Activated naive CD8-positive, alpha-beta T cell treated with anti-CD3 and anti-CD28 coated beads, Interleukin-2, amount 50 U/mL, for 16 hours (primary cell): Measurements from ENCODE around the gene TEAD1.
"Not testable (repeated sequence)": the region's sequence is repeated elsewhere in the genome, so short reads cannot be mapped to it uniquely, and the experiment has no call there.

Experiments
- DNase-seq: peaks from one replicate; pipeline ENCODE4 v3.0.0-alpha.2; 2020; ENCODE audit warnings: low read depth, low spot score

Gene TEAD1

GRCh38 chr11:12860827-12861226 lies 186.6 kb downstream of the TEAD1 start:
- no peak for DNase-seq

DNA sequence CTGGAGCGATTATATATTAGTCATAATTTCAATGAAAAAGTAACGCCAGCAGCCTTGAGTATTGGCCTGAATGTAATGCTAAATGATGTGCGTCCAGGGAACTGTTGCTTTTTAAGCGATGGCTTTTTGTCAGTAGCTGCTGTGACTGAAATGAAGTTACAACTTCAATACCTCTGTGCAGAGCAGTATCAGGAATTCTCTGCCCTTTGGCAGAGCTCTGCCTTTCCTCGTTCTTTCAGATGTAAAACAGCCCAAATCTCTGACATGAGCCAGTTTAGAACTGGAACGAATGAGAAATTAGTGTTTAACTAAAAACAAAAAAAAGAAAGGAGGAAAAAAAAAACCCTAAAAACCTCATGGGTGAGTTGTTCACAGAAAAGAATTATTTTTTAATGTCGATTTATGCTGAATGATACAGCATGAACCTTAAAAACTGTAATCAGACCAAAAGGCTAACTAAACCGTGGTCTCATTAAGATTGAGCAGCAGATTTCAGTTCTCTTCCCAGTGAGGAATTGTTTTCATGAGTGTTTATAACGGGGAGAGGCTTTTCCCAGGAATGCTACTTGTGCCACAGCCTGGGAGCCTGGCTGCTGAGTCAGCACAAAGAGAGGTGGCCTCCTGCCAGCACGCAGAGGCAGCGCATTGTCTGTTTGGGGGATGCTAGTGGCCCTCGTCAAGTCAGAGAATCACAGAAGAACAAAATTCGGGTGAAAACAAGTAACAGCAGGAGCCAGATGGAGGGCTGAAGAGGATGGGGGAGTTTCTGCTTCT lies 188.7 kb downstream of the TEAD1 start:
- DNase-seq: no peak

GRCh38 chr11:12863605-12864121 lies 189.4 kb downstream of the TEAD1 start:
- DNase-seq: no peak

DNA sequence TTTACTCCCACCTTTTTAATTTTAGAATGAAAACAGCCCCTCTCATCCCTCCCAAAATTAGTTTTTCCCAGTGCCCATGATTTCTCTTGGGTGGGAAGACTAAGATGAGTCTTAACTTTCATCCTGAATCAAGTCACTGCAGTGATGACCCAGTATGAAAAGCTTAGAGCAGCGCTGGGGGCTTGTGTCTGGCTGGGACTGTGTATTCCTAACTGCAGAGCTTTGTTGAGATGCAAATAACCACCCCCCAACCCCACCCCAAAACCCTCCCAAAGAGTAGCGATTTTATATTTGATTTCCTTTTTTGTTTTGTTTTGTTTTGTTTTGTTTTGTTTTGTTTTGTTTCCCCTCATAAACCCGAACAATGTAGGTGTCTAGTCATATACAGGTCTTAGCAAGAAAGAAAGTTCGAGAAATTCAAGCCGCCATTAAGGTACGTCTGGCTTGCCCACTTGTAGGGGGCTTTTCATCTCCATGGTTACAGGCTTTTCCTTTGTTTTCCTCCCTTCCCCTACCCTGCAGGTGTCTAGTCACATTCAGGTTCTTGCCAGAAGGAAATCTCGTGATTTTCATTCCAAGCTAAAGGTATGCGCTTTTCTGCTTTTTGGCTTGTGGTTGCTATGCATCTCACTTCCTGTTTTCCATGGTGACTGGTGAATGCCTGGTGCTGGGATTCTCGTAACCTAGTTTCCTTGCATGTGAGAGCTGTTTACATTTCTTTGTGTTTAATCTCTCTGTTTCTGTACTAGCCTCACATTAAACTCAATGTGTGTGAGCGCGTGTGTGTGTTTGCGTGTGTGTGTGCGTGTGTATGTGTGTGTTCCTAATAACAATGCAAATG lies 190.3 kb downstream of the TEAD1 start:
- no peak for DNase-seq

- DNase-seq: no peak
Observed at GRCh38 chr11:12865863-12866595, 191.8 kb downstream of the TEAD1 start.

- no peak for DNase-seq
Observed at GRCh38 chr11:12867531-12867930, 193.3 kb downstream of the TEAD1 start.

GRCh38 chr11:12868315-12869073 lies 194.3 kb downstream of the TEAD1 start:
- no peak for DNase-seq

DNA sequence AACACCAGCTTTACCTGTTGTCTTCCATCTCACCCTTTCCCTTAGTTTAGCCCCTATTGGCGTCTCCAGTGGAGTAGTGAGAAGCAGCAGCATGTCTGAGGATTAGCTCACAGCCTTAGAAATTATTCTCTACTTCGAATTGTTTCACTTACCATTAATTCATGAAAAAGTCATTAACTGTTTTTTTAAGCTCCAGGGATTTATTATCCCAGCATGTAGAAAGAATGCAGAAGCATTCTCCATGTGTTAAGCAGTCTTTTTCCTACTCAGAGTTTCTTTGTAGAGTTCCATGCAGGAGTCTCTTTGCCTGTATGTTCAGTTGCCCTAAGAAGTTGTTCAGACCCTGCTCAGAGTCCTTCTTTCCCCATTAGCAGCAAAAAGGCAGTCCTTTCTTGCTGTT lies 197.0 kb downstream of the TEAD1 start:
- no peak for DNase-seq

DNA sequence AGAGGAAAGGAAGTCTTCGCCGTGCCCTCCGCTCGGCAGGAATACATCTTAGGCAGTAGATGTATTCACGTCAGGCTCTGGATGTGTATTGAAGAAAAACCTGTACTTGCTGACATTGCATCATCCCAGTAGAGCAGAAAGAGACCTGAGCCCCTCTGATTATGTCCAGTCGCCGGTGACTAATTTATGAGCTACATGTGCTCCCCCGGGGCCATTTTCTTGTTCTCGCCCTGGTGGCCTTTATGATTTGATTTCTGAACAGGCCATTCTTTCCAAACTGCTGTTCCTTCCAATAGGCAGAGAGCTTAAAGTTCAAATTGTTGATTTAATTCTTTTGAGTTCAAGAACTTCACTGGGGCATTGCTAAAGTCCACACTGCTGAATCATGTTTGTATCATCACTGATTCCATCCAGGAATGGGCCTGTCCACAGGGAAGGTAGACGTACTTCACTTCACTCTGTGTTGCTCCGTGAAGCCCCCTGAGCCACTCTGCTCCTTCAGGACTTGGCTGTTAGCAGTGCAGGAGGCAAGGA lies 197.6 kb downstream of the TEAD1 start:
- no peak for DNase-seq

DNA sequence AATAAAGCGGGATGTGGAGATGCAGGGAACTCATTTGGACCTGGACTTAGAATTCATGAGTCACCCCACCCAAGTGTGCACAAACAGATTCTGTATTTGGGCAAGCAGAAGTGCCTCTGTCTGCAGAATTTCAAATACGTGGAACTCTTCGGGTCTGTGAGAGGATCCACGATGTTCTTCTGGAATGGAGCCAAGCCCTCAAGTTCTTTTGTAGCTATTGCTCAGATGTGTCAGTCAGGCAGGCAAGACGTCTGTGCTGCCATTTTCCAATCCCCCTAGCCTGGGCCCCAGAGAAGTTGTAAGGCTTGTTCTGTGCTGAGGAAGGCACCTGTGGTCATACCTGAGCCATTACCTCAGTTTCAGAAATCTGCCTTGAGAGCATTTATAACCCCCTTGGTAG lies 202.1 kb downstream of the TEAD1 start:
- no peak for DNase-seq

DNA sequence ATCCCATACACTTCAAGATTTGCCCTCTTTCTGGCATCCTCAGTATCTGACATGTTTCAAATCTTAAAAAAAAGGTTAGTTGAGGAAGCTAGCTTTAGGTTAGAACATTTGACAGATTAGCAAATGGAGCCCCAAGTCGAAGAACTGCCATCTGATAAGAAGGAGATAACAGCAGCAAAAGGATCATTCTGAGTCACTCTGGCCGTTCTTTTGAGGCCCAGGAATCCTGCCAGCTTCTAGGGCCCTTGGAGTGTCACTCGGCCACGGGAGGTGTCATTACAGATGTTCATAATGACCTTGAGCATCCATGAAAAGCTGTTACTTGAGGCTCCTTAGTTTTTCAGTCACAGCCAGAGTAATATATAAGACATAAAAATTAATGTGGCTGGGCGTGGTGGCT lies 202.8 kb downstream of the TEAD1 start:
- no peak for DNase-seq

DNA sequence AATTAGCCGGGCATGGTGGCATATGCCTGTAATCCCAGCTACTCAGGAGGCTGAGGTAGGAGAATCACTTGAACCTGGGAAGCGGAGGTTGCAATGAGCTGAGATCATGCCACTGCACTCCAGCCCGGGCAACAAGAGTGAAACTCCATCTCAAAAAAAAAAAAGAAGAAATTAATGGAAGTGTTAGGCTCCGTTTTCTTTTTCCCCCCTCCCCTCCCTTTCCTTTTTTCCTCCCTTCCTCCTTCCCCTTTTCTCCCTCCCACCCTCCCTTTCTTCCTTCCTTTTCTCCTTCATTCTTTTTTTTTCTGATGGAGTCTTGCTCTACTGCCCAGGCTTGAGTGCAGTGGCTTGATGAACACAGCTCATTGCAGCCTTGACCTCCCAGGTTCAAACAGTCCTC lies 203.3 kb downstream of the TEAD1 start:
- DNase-seq: not testable (repeated sequence)

GRCh38 chr11:12880327-12880726 lies 206.1 kb downstream of the TEAD1 start:
- no peak for DNase-seq

DNA sequence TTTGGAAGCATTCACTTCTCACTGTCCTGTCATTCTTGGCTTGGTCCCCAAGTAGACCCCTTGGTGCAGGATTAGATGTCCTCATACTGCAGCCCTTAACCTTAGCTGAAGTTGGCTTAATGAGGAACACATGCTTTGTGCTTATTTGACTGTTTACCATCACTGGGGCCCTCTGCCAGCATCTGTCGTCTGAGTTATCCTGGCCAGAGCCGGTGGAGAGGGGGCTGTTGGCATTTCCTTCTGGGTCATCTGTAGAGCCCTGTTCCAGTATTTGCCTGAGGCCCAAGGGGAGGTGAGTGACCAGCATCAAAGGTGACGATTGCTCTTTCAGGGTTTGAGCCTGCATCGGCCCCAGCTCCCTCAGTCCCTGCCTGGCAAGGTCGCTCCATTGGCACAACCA lies 208.4 kb downstream of the TEAD1 start:
- no peak for DNase-seq

- no peak for DNase-seq
Observed at GRCh38 chr11:12884751-12885318, 210.6 kb downstream of the TEAD1 start.

DNA sequence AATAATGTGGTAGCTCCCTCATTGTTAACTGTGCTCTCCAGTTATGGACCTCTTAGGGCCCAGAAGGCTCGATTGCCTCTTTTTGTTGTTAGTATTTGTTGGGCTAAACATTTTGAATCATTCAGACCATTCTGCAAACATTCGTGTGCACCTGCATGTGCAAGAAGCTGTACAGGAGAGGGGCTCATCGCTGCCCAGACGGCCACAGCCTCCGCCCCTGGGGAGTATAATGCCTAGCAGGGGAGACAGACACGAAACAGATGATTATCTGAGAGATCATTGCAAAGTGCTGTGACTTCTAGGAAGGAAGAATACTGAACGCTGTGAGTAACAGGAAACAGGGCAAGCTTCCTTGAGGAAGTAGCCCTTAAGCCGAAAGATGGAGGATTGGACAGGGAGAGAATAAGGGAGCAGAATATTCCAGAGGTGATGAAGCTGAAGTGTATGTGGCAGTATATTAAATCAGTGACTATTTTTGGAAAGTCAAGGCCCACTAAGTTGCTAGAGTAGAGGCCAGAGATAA lies 211.6 kb downstream of the TEAD1 start:
- DNase-seq: no peak

DNA sequence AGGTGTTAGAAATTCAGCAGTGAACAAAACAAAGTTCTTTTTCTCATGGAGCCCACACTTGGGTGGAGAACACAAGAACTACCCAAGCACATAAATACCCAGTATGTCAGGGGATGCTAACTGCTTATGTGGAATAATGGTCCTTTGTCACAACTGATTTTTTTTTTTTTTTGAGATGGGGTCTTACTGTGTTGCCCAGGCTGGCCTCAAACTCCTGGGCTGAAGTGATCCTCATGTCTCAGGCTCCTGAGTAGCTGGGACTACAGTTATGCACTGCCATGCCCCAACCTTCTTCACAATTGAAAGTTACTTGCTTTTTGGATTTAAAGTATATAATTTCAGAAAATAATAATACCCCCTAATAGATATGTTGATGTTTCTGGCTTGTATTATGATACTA lies 212.3 kb downstream of the TEAD1 start:
- no peak for DNase-seq

- peak; percentile 16 for DNase-seq
Observed at GRCh38 chr11:12888525-12889158, 214.4 kb downstream of the TEAD1 start.

DNA sequence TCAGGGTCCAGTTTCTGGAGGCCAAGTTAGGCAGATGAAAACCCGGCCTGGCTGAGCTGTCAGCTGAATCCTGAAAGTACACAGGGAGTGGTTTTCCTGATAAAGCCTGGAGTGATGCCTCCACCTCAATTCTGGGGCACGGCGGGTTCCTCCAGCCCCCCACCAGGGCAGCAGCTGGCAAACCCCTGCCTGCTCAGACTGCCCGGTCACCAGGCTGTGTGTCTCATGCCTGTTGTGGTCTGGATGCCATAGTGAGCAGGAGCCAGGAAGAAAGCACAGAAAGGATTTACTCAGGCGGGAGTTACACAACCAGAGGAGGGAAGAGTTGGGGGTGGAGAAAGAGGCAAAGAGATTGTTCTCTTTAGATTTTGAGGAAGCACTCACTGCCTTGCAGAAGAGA lies 215.0 kb downstream of the TEAD1 start:
- no peak for DNase-seq

DNA sequence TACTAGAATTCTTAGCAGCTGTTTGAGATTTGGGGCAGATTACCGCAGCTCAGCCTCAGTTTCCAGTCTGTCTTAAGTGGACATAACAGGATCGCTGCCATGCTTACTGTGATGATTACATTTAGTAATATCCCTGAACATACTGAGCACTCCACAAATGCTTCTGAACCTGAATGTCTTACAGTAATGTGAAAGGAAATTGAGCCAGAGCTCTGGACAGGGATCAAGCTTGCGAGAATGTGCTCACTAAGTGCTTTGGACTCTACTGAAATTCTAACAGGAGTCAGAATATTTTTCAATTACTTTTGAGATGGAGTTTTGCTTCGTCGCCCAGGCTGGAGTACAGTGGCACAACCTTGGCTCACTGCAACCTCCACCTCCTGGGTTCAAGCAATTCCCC lies 216.3 kb downstream of the TEAD1 start:
- DNase-seq: no peak
